H9 (cell line): ENCODE data around the gene MSI2. TPM values are rescaled to one million over a fixed set of nuclear protein-coding genes. Genes with fewer than 3 reads are reported as not detected.
A peak's percentile ranks its signal among the peaks of the same experiment; 100 is the strongest.

ENCODE experiments used
- DNase-seq: peaks from one replicate; pipeline ENCODE4 v3.0.0-alpha.2; 2017
- H2AFZ ChIP-seq: one replicate; pipeline ENCODE4 v1.6.1; 2013; ENCODE audit warnings: mild to moderate bottlenecking, low read length, control low read depth, moderate library complexity
- H2AK5ac ChIP-seq: 2 replicates; pipeline ENCODE4 v1.6.1; 2013; ENCODE audit warnings: low read length, control low read depth, mixed read lengths; ENCODE audit not compliant: insufficient read length
- H2BK120ac ChIP-seq: one replicate; pipeline ENCODE4 v1.6.1; 2013; ENCODE audit warnings: low read depth, mild to moderate bottlenecking, low read length, control low read depth, inconsistent platforms; ENCODE audit not compliant: poor library complexity, severe bottlenecking
- H2BK12ac ChIP-seq: 2 replicates; pipeline ENCODE4 v1.6.1; 2013; ENCODE audit warnings: low read length, control low read depth, mixed read lengths, low read depth; ENCODE audit not compliant: insufficient read length
- H2BK15ac ChIP-seq: 2 replicates; pipeline ENCODE4 v1.6.1; 2013; ENCODE audit warnings: low read depth, low read length, control low read depth
- H2BK20ac ChIP-seq: one replicate; pipeline ENCODE4 v1.6.1; 2013; ENCODE audit warnings: low read depth, mild to moderate bottlenecking, low read length, control low read depth, inconsistent platforms; ENCODE audit not compliant: poor library complexity, severe bottlenecking
- H2BK5ac ChIP-seq: 2 replicates; pipeline ENCODE4 v1.6.1; 2013; ENCODE audit warnings: low read length, control low read depth, mixed read lengths; ENCODE audit not compliant: insufficient read length
- H3K14ac ChIP-seq: 2 replicates; pipeline ENCODE4 v1.6.1; 2013; ENCODE audit warnings: low read length, control low read depth; ENCODE audit not compliant: insufficient read depth
- H3K18ac ChIP-seq: 2 replicates; pipeline ENCODE4 v1.6.1; 2013; ENCODE audit warnings: low read depth, mild to moderate bottlenecking, mixed read lengths, low read length, control low read depth; ENCODE audit not compliant: insufficient read length
- H3K23ac ChIP-seq: 2 replicates; pipeline ENCODE4 v1.6.1; 2013; ENCODE audit warnings: low read length, control low read depth, mixed read lengths, low read depth; ENCODE audit not compliant: insufficient read length
- H3K23me2 ChIP-seq: 2 replicates; pipeline ENCODE4 v1.6.1; 2013; ENCODE audit warnings: low read depth, mild to moderate bottlenecking, mixed read lengths, low read length, control low read depth; ENCODE audit not compliant: insufficient read length, poor library complexity, severe bottlenecking
- H3K27ac ChIP-seq: 2 replicates; pipeline ENCODE4 v1.5.1; 2013; ENCODE audit warnings: low read length, control low read depth, mixed read lengths, low read depth; ENCODE audit not compliant: insufficient read length
- H3K27me3 ChIP-seq: 2 replicates; pipeline ENCODE4 v1.6.1; 2013; ENCODE audit warnings: low read length, control low read depth, inconsistent platforms; ENCODE audit not compliant: insufficient read depth
- H3K4ac ChIP-seq: 2 replicates; pipeline ENCODE4 v1.6.1; 2013; ENCODE audit warnings: low read depth, mild to moderate bottlenecking, control low read depth, inconsistent platforms, low read length, moderate library complexity
- H3K4me1 ChIP-seq: 2 replicates; pipeline ENCODE4 v1.6.1; 2013; ENCODE audit warnings: low read length, control low read depth, inconsistent platforms; ENCODE audit not compliant: insufficient read depth
- H3K4me2 ChIP-seq: 2 replicates; pipeline ENCODE4 v1.6.1; 2013; ENCODE audit warnings: low read length, control low read depth, mixed read lengths; ENCODE audit not compliant: insufficient read length, insufficient read depth
- H3K56ac ChIP-seq: 2 replicates; pipeline ENCODE4 v1.6.1; 2013; ENCODE audit warnings: low read depth, mild to moderate bottlenecking, mixed read lengths, low read length, control low read depth; ENCODE audit not compliant: insufficient read length
- H3K79me1 ChIP-seq: 2 replicates; pipeline ENCODE4 v1.6.1; 2013; ENCODE audit warnings: low read depth, mild to moderate bottlenecking, moderate library complexity, low read length, control low read depth, inconsistent platforms; ENCODE audit not compliant: insufficient read depth, poor library complexity, severe bottlenecking
- H3K79me2 ChIP-seq: 2 replicates; pipeline ENCODE4 v1.6.1; 2013; ENCODE audit warnings: low read length, control low read depth, inconsistent platforms; ENCODE audit not compliant: insufficient read depth
- H3K9ac ChIP-seq: 2 replicates; pipeline ENCODE4 v1.6.1; 2013; ENCODE audit warnings: low read length, control low read depth, mixed read lengths; ENCODE audit not compliant: insufficient read length; ENCODE audit errors: extremely low read depth
- H3K9me3 ChIP-seq: one replicate; pipeline ENCODE4 v1.6.1; 2013; ENCODE audit warnings: low read depth, low read length, inconsistent platforms; ENCODE audit not compliant: control insufficient read depth
- H3T11ph ChIP-seq: one replicate; pipeline ENCODE4 v1.6.1; 2013; ENCODE audit warnings: mild to moderate bottlenecking, low read length, control low read depth, inconsistent platforms
- H4K20me1 ChIP-seq: one replicate; pipeline ENCODE4 v1.6.1; 2013; ENCODE audit not compliant: control insufficient read depth, insufficient read length, insufficient read depth
- H4K5ac ChIP-seq: 2 replicates; pipeline ENCODE4 v1.6.1; 2013; ENCODE audit warnings: low read depth, mild to moderate bottlenecking, mixed read lengths, low read length, control low read depth; ENCODE audit not compliant: insufficient read length
- H4K8ac ChIP-seq: replicated peaks from 2 replicates; pipeline ENCODE4 v1.6.1; 2013; ENCODE audit warnings: low read length, control low read depth, mixed read lengths, low read depth; ENCODE audit not compliant: insufficient read length
- H4K91ac ChIP-seq: 2 replicates; pipeline ENCODE4 v1.6.1; 2013; ENCODE audit warnings: low read depth, mild to moderate bottlenecking, moderate library complexity, mixed read lengths, low read length, control low read depth; ENCODE audit not compliant: insufficient read length
- H3K27ac Mint-ChIP-seq, 3 experiments: 2 replicates in 2 of 3; 3 replicates in 1 of 3; pipeline ENCODE4 v1.8.0; 2020 to 2021; ENCODE audit warnings: mixed read lengths in 3 of 3, mild to moderate bottlenecking in 1 of 3, moderate library complexity in 1 of 3
- H3K27me3 Mint-ChIP-seq: 2 replicates; pipeline ENCODE4 v1.8.0; 2021; ENCODE audit warnings: low read depth, mild to moderate bottlenecking, moderate library complexity, mixed read lengths
- H3K36me3 Mint-ChIP-seq, 3 experiments: 2 replicates in 2 of 3; 3 replicates in 1 of 3; pipeline ENCODE4 v1.8.0; 2020 to 2021; ENCODE audit warnings: low read depth in 3 of 3, mixed read lengths in 3 of 3; ENCODE audit not compliant: insufficient read depth in 1 of 3
- H3K4me1 Mint-ChIP-seq, 2 experiments: 2 replicates each; pipeline ENCODE4 v1.8.0; 2020; ENCODE audit warnings: mixed read lengths in 2 of 2
- H3K4me3 Mint-ChIP-seq, 2 experiments: 2 replicates in 1 of 2; 3 replicates in 1 of 2; pipeline ENCODE4 v1.8.0; 2020 to 2021; ENCODE audit warnings: mild to moderate bottlenecking in 2 of 2, mixed read lengths in 2 of 2, moderate library complexity in 1 of 2
- H3K9me3 Mint-ChIP-seq, 2 experiments: 2 replicates in 1 of 2; 3 replicates in 1 of 2; pipeline ENCODE4 v1.8.0; 2020; ENCODE audit warnings: mild to moderate bottlenecking in 2 of 2, mixed read lengths in 2 of 2, moderate library complexity in 1 of 2
- WGBS: extraction: QIAGEN DNeasy Blood & Tissue Kit; methylation state at CpG from one replicate; pipeline ENCODE4 v1.1.7; 2013; ENCODE audit warnings: missing lambda C conversion rate, low lambda C conversion rate, mixed read lengths; ENCODE audit not compliant: insufficient read length; ENCODE audit errors: extremely low coverage; 5-methylcytosine and 5-hydroxymethylcytosine counted together
- total RNA-seq: library from RNA; stranded (reverse); gene quantifications from 2 replicates; pipeline ENCODE4 v1.2.1, GENCODE V29; 2021
- TF ChIP-seq, protein P1 (sequence below): fragments of 200-600 bp; sonication (generic); conservative IDR thresholded peaks from 3 replicates; pipeline ENCODE4 v1.8.0; 2021; ENCODE audit warnings: antibody characterized with exemption, mild to moderate bottlenecking

MSI2 gene
- total RNA-seq, 1 experiment from 2014 or later: 98.5 TPM

DNA sequence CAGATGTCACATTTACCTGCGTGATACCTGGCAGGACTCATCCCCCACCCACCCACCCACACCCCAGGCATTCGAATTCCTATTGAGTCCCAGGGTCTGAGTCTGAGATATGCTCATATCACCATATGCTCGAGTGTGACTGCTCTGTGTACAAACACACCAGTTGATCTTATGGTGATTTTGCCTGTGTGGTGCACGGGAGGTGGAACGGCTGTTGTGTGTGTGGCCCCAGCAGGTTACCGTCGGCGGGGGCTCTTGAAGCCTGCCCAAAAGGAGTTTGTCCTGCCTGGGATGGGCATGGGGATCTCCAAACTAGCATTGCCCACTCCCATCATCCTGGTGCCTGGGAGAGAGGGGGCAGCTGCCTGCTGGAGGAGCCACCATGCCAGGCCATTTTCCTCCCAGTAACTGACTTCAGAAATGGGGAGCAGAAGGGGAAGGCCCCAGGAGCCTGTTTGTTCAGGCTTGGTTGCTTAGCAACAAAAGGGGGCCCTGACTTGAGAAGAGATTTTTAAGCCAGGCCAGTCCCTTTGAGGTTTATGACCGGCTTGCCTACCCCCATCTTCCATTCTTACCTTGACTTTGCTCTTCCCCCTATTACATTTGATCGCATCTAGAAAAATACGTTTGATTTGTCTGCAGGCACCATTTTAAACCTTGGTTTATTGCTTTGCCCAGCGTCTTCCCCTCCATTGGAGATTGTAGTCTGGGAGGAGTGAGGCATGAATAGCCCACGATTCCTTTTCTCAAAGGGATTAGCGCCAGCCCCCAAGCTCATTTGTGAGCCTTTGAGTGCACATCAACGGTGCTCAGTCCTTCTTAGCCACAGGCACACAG is 271.1 kb downstream of the MSI2 start:
- no peak for DNase-seq
- Histone ChIP-seq H3K27me3 (no peaks in the 10 kb centered on the region), H3K79me2 (no peaks in the 10 kb centered on the region), H3K27ac (no peak overlapping the region), H3K14ac (peak overlapping the region; percentile 70), H3K79me1 (no peaks in the 10 kb centered on the region), H3T11ph (no peak overlapping the region), H4K91ac (no peak overlapping the region), H2BK12ac (no peak overlapping the region), H3K4ac (no peak overlapping the region), H3K23me2 (no peaks in the 10 kb centered on the region), H3K9me3 (no peaks in the 10 kb centered on the region), H3K56ac (no peak overlapping the region), H2AFZ (no peak overlapping the region), H2BK15ac (0 out of 2 replicates have a peak overlapping the region, but pooled peaks have one; percentile 38), H2BK120ac (no peak overlapping the region), H4K8ac (no peak overlapping the region), H3K4me2 (no peak overlapping the region), H4K20me1 (no peaks in the 10 kb centered on the region), H3K23ac (no peak overlapping the region), H3K9ac (no peak overlapping the region), H4K5ac (no peak overlapping the region), H2BK20ac (no peak overlapping the region), H2BK5ac (no peak overlapping the region), H3K18ac (peak overlapping the region; percentile 66), H2AK5ac (no peak overlapping the region), H3K4me1 (peaks cover 18% of the 10 kb centered on the region)
- peaks cover 46 to 47% of the 10 kb centered on the region in 2 experiments for H3K4me1 Mint-ChIP-seq
- peaks cover 2 to 8% (median 8%) of the 10 kb centered on the region in 3 experiments; a peak in 5 of 7 replicates for H3K36me3 Mint-ChIP-seq
- no peak overlapping the region for H3K27ac Mint-ChIP-seq
- H3K9me3 Mint-ChIP-seq: no peaks in the 10 kb centered on the region
- H3K4me3 Mint-ChIP-seq: no peak overlapping the region
- WGBS: no CpG with 5 or more reads among the region's 15 CpGs
- TF ChIP-seq, protein P1, sequence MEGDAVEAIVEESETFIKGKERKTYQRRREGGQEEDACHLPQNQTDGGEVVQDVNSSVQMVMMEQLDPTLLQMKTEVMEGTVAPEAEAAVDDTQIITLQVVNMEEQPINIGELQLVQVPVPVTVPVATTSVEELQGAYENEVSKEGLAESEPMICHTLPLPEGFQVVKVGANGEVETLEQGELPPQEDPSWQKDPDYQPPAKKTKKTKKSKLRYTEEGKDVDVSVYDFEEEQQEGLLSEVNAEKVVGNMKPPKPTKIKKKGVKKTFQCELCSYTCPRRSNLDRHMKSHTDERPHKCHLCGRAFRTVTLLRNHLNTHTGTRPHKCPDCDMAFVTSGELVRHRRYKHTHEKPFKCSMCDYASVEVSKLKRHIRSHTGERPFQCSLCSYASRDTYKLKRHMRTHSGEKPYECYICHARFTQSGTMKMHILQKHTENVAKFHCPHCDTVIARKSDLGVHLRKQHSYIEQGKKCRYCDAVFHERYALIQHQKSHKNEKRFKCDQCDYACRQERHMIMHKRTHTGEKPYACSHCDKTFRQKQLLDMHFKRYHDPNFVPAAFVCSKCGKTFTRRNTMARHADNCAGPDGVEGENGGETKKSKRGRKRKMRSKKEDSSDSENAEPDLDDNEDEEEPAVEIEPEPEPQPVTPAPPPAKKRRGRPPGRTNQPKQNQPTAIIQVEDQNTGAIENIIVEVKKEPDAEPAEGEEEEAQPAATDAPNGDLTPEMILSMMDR: no peak
- H3K27me3 Mint-ChIP-seq: no peaks in the 10 kb centered on the region
